Omental fat pad (tissue), 4 donors: Measurements from ENCODE around the gene FAM50A. TPM values are rescaled to one million over a fixed set of nuclear protein-coding genes. Genes with fewer than 3 reads are reported as not detected.

Experiments used
- ATAC-seq: fragments of 150-250 bp; one replicate; pipeline ENCODE4 v1.9.1; 2016; ENCODE audit warnings: mild to moderate bottlenecking, moderate library complexity; ENCODE audit not compliant: low FRiP score
- DNase-seq: peaks from one replicate; pipeline ENCODE4 v3.0.0-alpha.2; 2019; ENCODE audit warnings: low spot score
- CTCF ChIP-seq, 3 donors: fragments of 450-650 bp; IDR thresholded peaks; one replicate each; pipeline ENCODE4 v1.5.1; 2016 to 2017; ENCODE audit warnings: antibody characterized with exemption in 3 of 3, mild to moderate bottlenecking in 3 of 3, moderate library complexity in 2 of 3
- total RNA-seq, 4 donors: library from RNA; depleted of rRNA; stranded (reverse); fragments of >200 nt; gene quantifications; one replicate each; pipeline ENCODE4 v1.1.0, GENCODE V29; 2016

Gene FAM50A
- total RNA-seq, 4 donors from 2014 or later: 49.2 to 83.2 (median 74.9) TPM

DNA sequence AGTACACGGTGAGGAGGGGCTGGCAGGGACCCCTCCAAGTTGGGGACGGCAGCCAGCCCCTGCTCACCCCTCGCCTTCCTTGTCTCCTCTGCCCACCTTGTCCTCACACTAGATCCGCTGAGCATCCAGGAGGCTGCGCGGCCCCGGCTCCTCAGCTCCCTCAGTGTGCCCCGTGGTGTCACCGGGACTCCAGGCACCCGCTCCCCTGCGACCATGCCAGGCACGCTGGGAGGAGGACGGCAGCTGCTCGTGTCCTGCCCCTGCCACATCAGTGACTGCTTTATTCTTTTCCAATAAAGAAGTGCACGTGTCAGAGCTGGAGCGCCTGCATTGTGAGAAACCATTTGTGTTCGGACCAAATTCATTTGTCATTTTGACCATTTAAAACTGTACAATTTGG is 6.4 kb downstream of the FAM50A start:
- no peak for TF ChIP-seq CTCF (IDR thresholded peaks at IDR 0.05)
- ATAC-seq (no peak), DNase-seq (no peak)

- no peak for DNase-seq
- ATAC-seq: no peak
- no peak for TF ChIP-seq CTCF (IDR thresholded peaks at IDR 0.05)
Measured at GRCh38 chrX:154452823-154453222, 8.9 kb downstream of the FAM50A start.

DNA sequence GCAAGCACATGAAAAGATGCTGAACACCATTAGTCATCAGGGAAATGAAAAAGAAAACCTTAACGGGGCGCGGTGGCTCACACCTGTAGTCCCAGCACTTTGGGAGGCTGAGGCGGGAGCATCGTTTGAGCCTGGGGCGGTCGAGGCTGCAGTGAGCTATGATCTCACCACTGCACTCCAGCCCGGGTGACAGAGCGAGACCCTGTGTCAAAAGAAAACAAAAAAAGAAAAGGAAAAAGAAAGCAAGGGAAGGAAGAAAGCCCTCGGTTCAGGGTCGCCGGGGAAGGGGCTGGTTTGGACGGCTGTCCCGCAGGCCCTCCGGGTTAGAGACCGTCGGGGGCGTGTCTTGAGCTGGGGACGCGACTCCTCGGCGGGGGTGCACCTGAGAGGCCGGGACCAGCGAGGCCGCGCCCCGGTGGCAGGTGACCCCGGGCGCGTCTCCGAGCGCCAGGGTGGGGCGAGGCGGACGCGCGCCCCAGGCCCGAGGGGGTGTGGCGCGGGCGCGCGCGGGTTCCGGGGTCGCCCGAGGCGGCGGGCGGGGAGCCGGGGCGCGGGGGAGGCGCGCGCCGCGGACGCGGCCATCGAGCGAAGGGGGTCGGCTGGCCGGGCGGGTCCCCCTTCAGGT is 13.7 kb downstream of the FAM50A start:
- DNase-seq: no peak
- no peak for TF ChIP-seq CTCF (IDR thresholded peaks at IDR 0.05)
- peak; percentile 25 for ATAC-seq

DNA sequence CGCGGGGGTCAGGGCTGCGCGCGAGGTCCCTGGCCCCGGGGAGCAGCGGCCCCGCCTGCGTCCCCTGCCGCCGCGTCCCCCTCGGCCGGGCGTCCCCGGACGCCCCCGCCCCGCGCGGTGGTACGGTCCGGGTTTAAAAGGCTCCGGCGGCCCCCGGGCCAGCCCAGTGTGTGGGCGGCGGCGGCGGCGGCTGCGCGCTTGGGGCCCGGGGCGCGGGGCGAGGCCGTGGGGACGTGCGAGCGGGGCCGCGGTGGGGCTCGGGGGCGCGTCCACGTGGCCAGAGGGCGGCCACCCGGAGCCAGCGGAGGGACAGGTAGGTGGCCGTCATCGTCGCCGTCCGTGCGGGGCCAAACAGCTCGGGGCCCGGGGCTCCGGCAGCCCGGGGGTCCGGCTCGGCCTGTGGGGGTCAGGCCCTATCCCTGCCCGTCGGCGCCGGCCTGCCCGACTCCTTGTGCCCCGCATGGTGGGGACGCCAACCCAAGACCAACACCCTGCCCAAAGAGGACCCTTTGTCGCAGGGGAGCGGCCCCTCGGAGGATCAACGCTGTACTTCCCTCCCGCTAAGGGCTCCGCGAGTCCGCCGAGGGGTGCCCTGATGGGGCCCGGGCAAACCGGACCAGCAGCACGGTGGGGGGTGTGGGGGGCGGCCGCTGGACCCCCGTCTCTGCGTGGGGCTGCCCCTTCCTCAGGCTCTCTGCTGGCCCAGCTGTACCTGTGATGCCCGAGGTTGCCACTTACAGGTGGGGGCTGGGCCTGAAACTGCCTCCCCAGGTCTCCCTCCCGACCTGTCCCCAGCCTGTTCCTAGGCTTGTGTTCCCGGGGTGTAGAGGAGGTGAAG is 14.4 kb downstream of the FAM50A start, which contains the start of gene PLXNA3:
Gene PLXNA3 (plus strand): TSS at position 166 of the 838 bp plus-strand sequence. CDS start 1,903 bp downstream, outside the sequence.
- ATAC-seq: peak; percentile 84
- no peak for TF ChIP-seq CTCF (IDR thresholded peaks at IDR 0.05)
- no peak for DNase-seq

GRCh38 chrX:154458954-154459778 is 15.2 kb downstream of the FAM50A start:
- no peak for TF ChIP-seq CTCF (IDR thresholded peaks at IDR 0.05)
- ATAC-seq (peak; percentile 4), DNase-seq (no peak)

DNA sequence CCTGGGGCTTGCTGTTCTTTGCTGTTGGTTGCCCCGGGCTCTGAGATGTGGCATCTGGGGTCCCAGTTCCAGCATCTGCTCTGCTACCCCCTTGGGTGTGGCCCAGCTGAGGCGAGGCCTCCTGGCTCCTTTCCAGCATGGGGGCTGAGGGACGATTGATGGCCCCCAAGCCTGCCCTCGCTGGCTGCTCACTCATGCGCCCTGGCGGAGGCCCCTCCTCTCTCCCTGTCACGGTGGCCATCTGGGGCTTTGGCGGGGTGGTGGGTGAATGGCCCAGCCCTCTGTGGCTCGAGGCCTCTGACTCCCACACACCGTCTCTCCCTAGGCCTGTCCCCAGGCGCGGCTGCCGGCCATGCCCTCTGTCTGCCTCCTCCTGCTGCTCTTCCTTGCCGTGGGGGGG is 15.9 kb downstream of the FAM50A start:
- DNase-seq (no peak), ATAC-seq (no peak)
- TF ChIP-seq CTCF (IDR thresholded peaks at IDR 0.05): no peak
